MCF 10A (cell line): Measurements from ENCODE around the gene BIN1. TPM values are rescaled to one million over a fixed set of nuclear protein-coding genes. Genes with fewer than 3 reads are reported as not detected.

ENCODE experiments used
- BruUV-seq: library from RNA; stranded (reverse); fragments of 400-500 nt; replicated peaks from 2 replicates; lab custom pipeline; 2021; lab: Mats Ljungman, UMichigan
- CTCF ChIA-PET: fragments of 300-600 bp; sonication (Branson Sonifier 250); formaldehyde crosslinking; extraction: SDS; loops from one replicate; lab custom pipeline; 2021; ENCODE audit warnings: antibody characterized with exemption, inconsistent platforms; lab: Yijun Ruan, JAX
- POLR2A ChIA-PET: fragments of 300-600, 350-650 bp; sonication (Branson Sonifier 250); formaldehyde crosslinking; extraction: SDS; loops from one replicate; lab custom pipeline; 2020; ENCODE audit warnings: antibody characterized with exemption, inconsistent platforms; lab: Yijun Ruan, JAX
- DNase-seq: peaks from one replicate; pipeline ENCODE4 v3.0.0-alpha.2; 2018; ENCODE audit not compliant: unreplicated experiment
- H3K27ac Mint-ChIP-seq: one replicate; pipeline ENCODE4 v1.8.0; 2022; ENCODE audit warnings: mild to moderate bottlenecking, low read depth, mixed read lengths; ENCODE audit not compliant: unreplicated experiment
- H3K27me3 Mint-ChIP-seq: one replicate; pipeline ENCODE4 v1.8.0; 2022; ENCODE audit warnings: mixed read lengths; ENCODE audit not compliant: insufficient read depth, unreplicated experiment
- H3K36me3 Mint-ChIP-seq: one replicate; pipeline ENCODE4 v1.8.0; 2022; ENCODE audit warnings: mild to moderate bottlenecking, moderate library complexity, mixed read lengths; ENCODE audit not compliant: insufficient read depth, unreplicated experiment
- H3K4me1 Mint-ChIP-seq: one replicate; pipeline ENCODE4 v1.8.0; 2022; ENCODE audit warnings: mixed read lengths; ENCODE audit not compliant: insufficient read depth, unreplicated experiment
- H3K4me3 Mint-ChIP-seq: one replicate; pipeline ENCODE4 v1.8.0; 2022; ENCODE audit warnings: mild to moderate bottlenecking, moderate library complexity, mixed read lengths; ENCODE audit not compliant: unreplicated experiment
- H3K9me3 Mint-ChIP-seq: one replicate; pipeline ENCODE4 v1.8.0; 2022; ENCODE audit warnings: mixed read lengths; ENCODE audit not compliant: unreplicated experiment
- intact Hi-C: fragments of 100-400 bp; cut with micrococcal nuclease; formaldehyde crosslinking; loops from 2 replicates; pipeline ENCODE4 v1.14.1; 2022
- total RNA-seq: library from RNA; stranded (reverse); gene quantifications from 2 replicates; pipeline ENCODE4 v1.2.3, GENCODE V29; 2022
- TF ChIP-seq, protein P1 (sequence below): fragments of 200-600 bp; IDR thresholded peaks from one replicate; pipeline ENCODE4 v1.8.0; 2022; ENCODE audit warnings: antibody characterized with exemption, mild to moderate bottlenecking; ENCODE audit not compliant: unreplicated experiment

The BIN1 gene
- total RNA-seq, 1 experiment from 2014 or later: 29.6 TPM

DNA sequence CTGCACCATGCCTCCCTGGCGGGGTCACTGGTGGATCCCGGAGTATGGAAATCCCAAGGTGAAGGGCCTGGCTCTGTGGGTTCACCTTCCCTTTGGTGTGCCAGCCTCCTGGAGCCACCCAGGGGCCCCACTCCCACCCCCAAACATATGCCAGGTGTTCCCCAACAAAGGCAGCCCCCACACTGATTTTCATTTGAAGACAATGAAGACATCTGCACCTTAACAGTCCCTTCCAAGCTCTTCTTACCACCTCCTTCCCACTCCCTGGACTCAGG is 11.7 kb downstream of the BIN1 start:
- peaks cover 35% of the 10 kb centered on the region for H3K4me1 Mint-ChIP-seq
- ChIA-PET CTCF (no interaction called here), POLR2A (interaction anchor here (0.7 to 1.4 kb wide), 2 partner anchors 12 to 313 kb away, joined by 3 read pairs; no protein-coding TSS in a partner anchor)
- intact Hi-C loops: no loop called here
- no peaks in the 10 kb centered on the region for H3K27me3 Mint-ChIP-seq
- TF ChIP-seq, protein P1, sequence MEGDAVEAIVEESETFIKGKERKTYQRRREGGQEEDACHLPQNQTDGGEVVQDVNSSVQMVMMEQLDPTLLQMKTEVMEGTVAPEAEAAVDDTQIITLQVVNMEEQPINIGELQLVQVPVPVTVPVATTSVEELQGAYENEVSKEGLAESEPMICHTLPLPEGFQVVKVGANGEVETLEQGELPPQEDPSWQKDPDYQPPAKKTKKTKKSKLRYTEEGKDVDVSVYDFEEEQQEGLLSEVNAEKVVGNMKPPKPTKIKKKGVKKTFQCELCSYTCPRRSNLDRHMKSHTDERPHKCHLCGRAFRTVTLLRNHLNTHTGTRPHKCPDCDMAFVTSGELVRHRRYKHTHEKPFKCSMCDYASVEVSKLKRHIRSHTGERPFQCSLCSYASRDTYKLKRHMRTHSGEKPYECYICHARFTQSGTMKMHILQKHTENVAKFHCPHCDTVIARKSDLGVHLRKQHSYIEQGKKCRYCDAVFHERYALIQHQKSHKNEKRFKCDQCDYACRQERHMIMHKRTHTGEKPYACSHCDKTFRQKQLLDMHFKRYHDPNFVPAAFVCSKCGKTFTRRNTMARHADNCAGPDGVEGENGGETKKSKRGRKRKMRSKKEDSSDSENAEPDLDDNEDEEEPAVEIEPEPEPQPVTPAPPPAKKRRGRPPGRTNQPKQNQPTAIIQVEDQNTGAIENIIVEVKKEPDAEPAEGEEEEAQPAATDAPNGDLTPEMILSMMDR: no peak
- H3K36me3 Mint-ChIP-seq: peaks cover 7% of the 10 kb centered on the region
- DNase-seq: no peak
- H3K27ac Mint-ChIP-seq: no peak overlapping the region
- no peaks in the 10 kb centered on the region for H3K9me3 Mint-ChIP-seq
- BruUV-seq: no TSS peak
- H3K4me3 Mint-ChIP-seq: no peak overlapping the region

DNA sequence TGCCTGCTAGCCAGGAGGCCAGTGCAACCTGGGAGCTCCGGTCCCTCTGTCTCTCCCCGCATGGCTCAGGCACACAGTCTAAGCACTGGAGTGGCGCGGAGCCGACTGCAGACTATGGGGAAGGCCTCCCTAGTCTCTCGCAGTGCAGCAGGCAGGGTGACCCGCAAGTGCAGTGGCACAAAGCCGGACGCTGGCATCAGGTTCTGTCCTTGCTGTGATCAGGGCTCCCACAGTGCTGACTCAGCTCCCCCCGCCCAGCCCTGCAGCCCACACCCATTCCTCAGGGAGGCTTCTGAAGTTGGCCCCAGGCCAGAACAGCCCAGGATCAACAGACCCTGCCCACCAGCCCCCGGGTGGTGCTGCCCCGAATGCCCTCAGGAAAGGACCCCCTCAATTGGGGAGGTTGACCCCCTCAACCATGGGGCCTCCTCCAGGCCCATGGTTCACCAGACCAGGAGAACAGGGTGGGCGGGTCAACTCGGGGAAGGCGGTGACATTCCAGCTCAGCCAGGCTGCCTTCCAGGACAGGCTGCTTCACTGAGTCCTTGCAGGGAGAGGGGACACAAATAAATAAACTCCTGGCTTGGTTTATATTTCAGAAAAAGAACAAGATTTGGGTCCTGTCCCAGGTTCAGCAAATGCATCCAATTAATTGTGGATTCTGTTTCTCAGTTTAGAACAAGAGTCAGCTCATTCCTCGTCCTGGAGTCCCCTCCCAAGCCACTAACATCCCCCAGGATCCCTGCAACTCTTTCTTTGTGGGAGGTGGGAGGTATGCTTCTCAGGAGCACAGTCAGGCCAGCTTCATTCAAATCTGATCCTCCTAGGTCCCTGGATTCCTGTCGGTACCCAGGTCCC is 12.2 kb downstream of the BIN1 start:
- TF ChIP-seq, protein P1: no peak
- intact Hi-C loops: no loop called here
- no TSS peak for BruUV-seq
- H3K4me3 Mint-ChIP-seq: peak overlapping the region; percentile 35
- CTCF ChIA-PET: interaction anchor here (0.6 kb wide), 1 partner anchor 513 kb away, joined by 3 read pairs; no protein-coding TSS in a partner anchor
- peak; percentile 53 for DNase-seq
- H3K4me1 Mint-ChIP-seq: peaks cover 32% of the 10 kb centered on the region
- H3K9me3 Mint-ChIP-seq: no peaks in the 10 kb centered on the region
- no peaks in the 10 kb centered on the region for H3K27me3 Mint-ChIP-seq
- H3K27ac Mint-ChIP-seq: peak overlapping the region; percentile 39
- POLR2A ChIA-PET: interaction anchor here (0.6 to 1.4 kb wide), 4 partner anchors 11 to 313 kb away, joined by 3 to 6 read pairs (median 3); partner anchors contain the start of gene BIN1
- peaks cover 7% of the 10 kb centered on the region for H3K36me3 Mint-ChIP-seq

DNA sequence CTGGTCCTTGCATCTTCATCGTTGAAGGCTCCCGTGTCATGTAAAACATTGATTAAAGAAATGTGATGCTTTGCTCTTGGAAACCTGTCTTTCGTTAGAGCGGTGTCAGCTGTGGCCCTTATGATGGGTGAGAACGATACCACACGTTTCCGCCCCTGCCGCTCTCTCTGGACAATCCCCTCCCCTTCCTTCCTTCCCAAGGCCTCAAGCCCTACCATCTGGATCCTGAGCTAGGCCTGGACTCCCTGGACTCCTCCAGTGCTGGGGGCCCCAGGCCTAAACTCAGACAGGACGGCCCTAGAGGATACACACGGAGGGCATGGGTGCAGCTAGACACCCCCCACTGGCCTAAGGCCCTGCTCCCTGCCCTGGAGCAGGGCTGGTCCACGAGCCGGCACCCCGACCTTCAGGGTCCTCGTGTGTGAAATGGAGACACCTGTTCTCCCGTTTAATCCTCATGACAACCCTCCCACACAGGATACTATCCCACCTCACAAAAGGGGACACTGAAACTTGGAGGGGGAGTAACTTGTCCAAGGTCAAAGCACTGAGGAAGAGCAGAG is 13.2 kb downstream of the BIN1 start:
- peak overlapping the region; percentile 39 for H3K27ac Mint-ChIP-seq
- CTCF ChIA-PET: interaction anchor here (0.6 to 1.1 kb wide), 2 partner anchors 10 to 514 kb away, joined by 3 read pairs; no protein-coding TSS in a partner anchor
- no peaks in the 10 kb centered on the region for H3K9me3 Mint-ChIP-seq
- intact Hi-C loops: no loop called here
- BruUV-seq: no TSS peak
- no peaks in the 10 kb centered on the region for H3K27me3 Mint-ChIP-seq
- TF ChIP-seq, protein P1: no peak
- H3K36me3 Mint-ChIP-seq: peaks cover 7% of the 10 kb centered on the region
- POLR2A ChIA-PET: interaction anchor here (1.3 kb wide), 1 partner anchor 13 kb away, joined by 6 read pairs; the partner anchor contains the start of gene BIN1
- H3K4me1 Mint-ChIP-seq: peaks cover 34% of the 10 kb centered on the region
- no peak for DNase-seq
- no peak overlapping the region for H3K4me3 Mint-ChIP-seq

DNA sequence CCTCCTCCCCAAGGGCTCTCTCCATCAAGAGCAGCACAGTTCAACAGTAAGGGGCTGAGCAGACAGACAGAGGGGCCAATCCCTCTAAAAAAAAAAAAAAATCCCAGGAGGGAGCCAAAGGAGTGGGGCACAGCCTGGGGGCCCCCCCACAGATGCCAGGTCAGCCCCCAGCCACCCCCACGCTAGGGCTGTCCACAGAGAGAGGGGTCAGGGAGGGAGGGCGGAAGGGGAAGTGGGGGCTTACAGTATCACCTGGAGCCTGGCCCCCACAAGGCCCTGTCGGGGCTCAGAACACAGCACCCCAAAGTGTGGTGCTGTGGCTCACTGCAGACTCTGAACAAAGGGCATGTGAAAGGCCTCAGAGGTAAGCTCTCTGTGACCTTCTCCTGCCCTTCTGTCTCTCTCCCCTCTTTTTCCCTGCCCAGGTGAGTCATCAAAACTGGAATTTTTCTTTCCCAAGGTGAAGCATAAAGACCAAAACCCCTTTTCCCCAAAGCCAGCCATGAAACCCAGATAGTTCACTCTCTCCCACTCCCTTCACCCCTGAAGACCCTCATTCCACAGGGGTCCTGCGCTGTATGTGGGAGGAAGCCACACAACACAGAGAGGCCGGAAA is 13.9 kb downstream of the BIN1 start:
- H3K9me3 Mint-ChIP-seq: no peaks in the 10 kb centered on the region
- DNase-seq: peak; percentile 38
- H3K4me3 Mint-ChIP-seq: no peak overlapping the region
- peaks cover 38% of the 10 kb centered on the region for H3K4me1 Mint-ChIP-seq
- ChIA-PET POLR2A (no interaction called here), CTCF (interaction anchor here (0.9 to 1.1 kb wide), 2 partner anchors 9 to 104 kb away, joined by 3 read pairs; no protein-coding TSS in a partner anchor)
- intact Hi-C loops: no loop called here
- H3K36me3 Mint-ChIP-seq: peaks cover 7% of the 10 kb centered on the region
- TF ChIP-seq, protein P1: no peak
- no TSS peak for BruUV-seq
- peak overlapping the region; percentile 54 for H3K27ac Mint-ChIP-seq
- H3K27me3 Mint-ChIP-seq: no peaks in the 10 kb centered on the region
